ENCODE results near the gene LSM7.
A peak's percentile ranks its signal among the peaks of the same experiment; 100 is the strongest.

Gene LSM7

GRCh38 chr19:2328401-2329148 lies at the start of gene LSM7, which contains the start of gene SPPL2B:
LSM7 (minus strand) TSS chr19:2328586; CDS start chr19:2328566, 20 bp downstream.
SPPL2B (plus strand) TSS chr19:2328684; CDS start chr19:2328710, 26 bp downstream.
- DNase-seq: peak; percentile 24 to 94 (median 79)

DNA sequence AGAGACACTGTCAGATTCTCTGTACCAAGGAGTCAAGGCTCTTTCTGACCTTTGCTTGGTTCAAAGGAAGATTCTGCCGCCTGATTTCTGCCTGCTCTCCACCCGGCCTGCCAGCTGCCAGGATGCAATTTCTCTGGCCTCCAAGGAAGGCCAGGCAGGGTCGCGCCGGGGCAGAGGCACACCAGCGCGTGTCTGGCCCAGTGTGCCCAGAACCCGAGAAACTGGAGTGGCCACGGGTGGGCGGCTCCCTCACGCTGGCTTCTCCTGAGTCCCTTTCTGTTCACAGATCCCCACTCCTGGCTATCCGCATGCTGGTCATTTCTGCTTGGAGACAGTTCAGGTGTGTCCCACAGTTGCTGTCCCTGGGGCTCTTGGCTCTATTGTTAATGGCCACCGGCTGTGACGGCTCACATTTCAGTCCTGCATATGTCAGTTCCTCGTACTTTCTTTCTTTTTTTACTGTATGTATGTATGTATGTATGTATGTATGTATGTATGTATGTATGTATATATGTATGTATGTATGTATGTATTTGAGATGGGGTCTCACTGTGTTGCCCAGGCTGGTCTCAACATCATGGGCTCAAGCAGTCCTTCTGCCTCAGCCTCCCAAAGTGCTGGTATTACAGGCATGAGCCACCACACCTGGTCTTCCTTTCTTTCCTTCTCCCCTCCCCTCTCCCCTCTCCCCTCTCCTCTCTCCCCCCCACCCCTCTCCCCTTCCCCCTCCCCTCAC lies 48.6 kb upstream of the LSM7 start:
- no peak for DNase-seq

- no peak for DNase-seq
These were observed 47.2 kb upstream of the LSM7 start for GRCh38 chr19:2375353-2376121.

DNA sequence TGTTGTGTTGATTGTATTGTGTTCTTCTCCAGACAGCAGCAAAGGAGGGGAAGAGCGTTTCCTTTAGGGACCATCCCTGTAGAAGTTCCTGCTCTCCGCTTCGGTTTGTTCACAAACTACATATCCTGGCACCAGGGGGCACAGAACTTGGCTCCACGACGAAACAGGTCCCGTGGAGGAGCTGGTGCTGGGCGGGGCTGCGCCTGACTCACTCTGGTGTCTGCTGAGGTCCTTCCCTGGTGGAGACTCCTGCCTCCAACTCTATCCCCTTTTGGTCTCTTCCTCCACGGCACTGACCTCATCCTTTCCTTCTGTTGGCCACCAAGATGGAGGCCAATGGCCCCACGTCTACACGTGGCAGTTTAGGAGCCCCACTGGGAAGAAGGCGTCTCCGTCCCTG lies 46.4 kb upstream of the LSM7 start:
- no peak for DNase-seq

DNA sequence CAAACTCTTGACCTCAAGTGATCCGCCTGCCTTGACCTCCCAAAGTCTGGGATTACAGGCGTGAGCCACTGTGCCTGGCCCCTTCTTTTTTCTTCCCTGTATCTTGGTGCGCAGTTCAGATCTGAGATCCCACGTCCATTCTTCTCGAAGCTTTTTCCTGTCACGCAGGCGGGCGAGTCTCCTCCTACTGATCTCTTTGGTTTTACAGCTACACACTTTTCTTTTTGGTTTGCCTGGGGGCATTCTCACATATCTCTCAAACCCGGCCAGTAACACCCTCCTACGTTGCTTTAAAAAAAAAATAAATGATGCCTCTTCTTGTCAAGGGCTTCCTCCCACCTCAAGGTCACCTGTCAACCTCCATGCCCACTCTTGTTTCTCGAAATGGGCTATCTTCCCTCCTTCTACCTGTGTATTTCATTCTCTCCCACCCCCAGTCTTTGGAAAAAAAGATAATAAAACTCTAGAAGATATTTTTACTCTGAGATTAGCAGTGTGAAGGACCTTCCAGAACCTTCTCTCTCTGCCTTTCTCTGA lies 43.8 kb upstream of the LSM7 start:
- DNase-seq: no peak

GRCh38 chr19:2371656-2372055 lies 43.3 kb upstream of the LSM7 start:
- no peak for DNase-seq

DNA sequence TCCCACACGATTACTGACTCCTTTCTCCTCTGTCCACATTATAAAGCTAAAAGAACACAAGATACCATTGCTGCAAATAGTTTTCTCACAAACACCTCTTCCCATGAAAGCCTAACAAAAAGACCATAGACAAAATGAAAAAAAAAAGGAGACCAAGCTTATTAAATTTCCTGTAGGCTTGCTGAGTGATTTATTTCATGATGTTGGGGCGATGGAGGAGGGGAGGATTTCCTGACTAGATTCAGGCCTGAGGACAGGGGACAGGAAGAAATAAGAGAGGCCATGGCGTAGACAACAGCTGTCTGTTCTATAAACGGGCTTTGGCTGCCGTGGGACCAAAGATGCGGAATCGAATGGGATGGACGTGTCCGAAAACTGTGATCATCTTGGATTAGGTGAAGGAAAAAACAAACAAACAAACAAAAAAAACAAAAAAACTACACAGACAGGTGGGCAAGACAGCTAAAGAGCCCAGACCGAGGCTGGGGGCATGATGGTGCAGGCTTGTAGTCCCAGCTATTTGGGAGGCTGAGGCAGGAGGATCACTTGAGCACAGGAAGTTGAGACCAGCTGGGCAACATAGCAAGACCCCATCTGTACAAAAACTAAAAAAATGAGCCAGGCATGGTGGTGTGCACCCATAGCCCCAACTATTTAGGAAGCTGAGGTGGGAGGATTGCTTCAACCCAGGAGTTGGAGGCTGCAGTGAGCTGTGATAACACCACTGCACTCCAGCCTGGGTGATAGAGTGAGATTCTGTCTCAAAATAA lies 37.0 kb upstream of the LSM7 start:
- DNase-seq: no peak

- no peak for DNase-seq
These were observed 35.0 kb upstream of the LSM7 start for GRCh38 chr19:2363419-2363818.

GRCh38 chr19:2362970-2363300 lies 34.5 kb upstream of the LSM7 start:
- no peak for DNase-seq

GRCh38 chr19:2362046-2362969 lies 33.9 kb upstream of the LSM7 start:
- DNase-seq: no peak

DNA sequence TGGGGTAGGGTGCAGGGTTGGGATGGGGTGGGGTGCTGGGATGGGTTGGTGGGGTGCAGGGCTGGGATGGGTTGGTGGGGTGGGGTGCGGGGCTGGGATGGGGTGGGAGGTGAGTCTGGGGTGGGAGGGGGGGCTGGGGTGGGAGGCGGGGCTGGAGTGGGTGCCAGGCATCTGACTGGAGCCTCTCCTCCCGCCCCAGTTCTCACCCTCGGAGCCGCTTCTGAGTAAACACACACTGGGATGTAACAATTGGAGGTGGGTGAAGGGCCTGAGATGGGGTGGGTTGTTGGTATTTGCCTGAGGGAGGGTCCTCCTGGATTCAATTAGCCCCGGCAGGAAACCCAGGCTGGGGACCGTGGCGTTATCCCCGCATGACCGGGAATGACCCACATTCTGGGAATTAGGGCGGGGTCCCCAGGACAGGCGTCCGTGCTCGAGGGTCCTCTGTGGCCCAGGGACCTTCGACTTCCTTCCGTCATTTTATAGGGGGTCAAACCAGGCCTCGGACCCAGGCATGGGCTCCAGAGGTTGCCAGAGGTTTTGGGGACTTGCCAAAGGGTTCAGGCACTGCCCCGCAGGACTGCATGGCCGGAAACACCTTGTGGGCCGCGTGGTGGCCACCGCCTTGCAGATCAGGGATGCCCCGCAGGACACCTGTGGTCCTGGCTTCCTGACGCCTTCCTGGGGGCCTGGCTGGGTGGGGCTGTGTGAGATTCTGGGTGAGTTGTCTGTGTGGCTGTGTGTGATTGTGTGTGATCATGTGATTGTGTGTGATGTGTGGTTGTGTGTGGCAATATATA lies 33.1 kb upstream of the LSM7 start:
- DNase-seq: no peak

GRCh38 chr19:2360833-2361232 lies 32.4 kb upstream of the LSM7 start:
- DNase-seq: no peak

- peak in 1 of 56 donors; percentile 33 for DNase-seq
These were observed 31.8 kb upstream of the LSM7 start, which contains the start of gene TMPRSS9 for GRCh38 chr19:2359992-2360685. TMPRSS9 (plus strand) TSS chr19:2360265; CDS start chr19:2389786, 29,521 bp downstream.

DNA sequence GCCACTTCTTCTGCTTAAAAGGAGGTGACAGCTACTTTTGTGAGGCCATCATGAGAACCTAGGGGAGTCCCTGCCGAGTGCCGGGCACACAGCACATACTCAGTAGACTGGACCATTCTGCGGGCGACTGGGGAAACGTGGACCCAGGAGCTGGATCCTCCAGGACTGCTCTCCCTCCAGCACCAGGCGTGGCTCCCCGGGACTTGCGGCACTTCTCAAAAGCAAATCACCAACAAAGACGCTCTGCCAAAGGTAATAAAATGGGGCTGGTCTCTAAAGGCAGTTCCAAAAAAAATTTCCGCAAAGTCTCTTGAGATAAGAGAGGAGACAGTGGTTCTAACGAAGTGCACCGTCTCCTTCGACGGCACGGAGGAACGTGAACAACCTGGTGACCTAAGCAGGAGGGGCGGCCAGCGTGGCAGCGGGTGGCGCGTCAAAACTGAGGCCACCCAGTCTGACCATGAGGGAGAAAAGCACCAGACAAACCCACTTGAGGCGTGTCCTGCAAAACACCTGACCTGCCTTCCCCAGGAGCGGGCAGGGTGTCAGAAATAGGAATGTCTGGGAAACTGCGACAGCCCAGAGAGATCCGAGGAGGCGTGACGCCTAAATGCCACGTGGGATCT lies 30.3 kb upstream of the LSM7 start:
- DNase-seq: no peak

GRCh38 chr19:2357279-2358206 lies 29.2 kb upstream of the LSM7 start:
- no peak for DNase-seq

- DNase-seq: no peak
These were observed 27.8 kb upstream of the LSM7 start for GRCh38 chr19:2356036-2356646.

All from amygdala (tissue), 56 donors.